ENCODE measurements around the gene PRDM16.

DNA sequence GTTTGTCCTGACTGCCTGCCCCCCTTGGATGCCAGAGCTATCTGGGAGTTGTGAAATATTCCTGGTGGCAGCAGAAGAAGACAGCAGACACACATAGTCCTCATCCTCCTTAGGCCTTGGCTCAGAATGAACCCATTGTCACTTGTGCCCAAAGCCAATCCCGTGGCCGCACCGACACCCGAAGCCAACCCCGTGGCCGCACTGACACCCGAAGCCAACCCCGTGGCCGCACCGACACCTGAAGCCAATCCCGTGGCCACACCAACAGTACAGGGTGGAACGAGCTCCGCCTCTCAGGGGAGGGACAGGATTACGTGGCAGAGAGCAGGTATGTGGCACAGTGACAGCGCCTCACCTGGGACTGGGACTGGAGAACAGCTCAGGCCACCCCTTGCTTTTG lies 186.7 kb downstream of the PRDM16 start:
- TF ChIP-seq, protein P1, sequence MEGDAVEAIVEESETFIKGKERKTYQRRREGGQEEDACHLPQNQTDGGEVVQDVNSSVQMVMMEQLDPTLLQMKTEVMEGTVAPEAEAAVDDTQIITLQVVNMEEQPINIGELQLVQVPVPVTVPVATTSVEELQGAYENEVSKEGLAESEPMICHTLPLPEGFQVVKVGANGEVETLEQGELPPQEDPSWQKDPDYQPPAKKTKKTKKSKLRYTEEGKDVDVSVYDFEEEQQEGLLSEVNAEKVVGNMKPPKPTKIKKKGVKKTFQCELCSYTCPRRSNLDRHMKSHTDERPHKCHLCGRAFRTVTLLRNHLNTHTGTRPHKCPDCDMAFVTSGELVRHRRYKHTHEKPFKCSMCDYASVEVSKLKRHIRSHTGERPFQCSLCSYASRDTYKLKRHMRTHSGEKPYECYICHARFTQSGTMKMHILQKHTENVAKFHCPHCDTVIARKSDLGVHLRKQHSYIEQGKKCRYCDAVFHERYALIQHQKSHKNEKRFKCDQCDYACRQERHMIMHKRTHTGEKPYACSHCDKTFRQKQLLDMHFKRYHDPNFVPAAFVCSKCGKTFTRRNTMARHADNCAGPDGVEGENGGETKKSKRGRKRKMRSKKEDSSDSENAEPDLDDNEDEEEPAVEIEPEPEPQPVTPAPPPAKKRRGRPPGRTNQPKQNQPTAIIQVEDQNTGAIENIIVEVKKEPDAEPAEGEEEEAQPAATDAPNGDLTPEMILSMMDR (IDR thresholded peaks at IDR 0.05), result no peak
- TF ChIP-seq POLR2A (IDR thresholded peaks at IDR 0.05), result no peak
